Loucy (cell line): Measurements from ENCODE around the gene HAVCR2.

Experiments used
- H2AFZ ChIP-seq: fragments of 200-600 bp; sonication (generic); 2 replicates; pipeline ENCODE4 v1.6.0; 2016; ENCODE audit warnings: antibody characterized with exemption, mild to moderate bottlenecking, low read length, moderate library complexity
- H3F3A ChIP-seq: fragments of 200-600 bp; 2 replicates; pipeline ENCODE4 v1.6.0; 2016; ENCODE audit warnings: antibody characterized with exemption, low read depth, mild to moderate bottlenecking
- H3K27me3 ChIP-seq: fragments of 200-600 bp; sonication (generic); 2 replicates; pipeline ENCODE4 v1.6.1; 2014; ENCODE audit warnings: low read length, mild to moderate bottlenecking; ENCODE audit not compliant: insufficient read depth, poor library complexity, severe bottlenecking
- H3K36me3 ChIP-seq: fragments of 200-600 bp; sonication (generic); 2 replicates; pipeline ENCODE4 v1.6.1; 2016; ENCODE audit warnings: low read length; ENCODE audit not compliant: insufficient read depth
- H3K4me1 ChIP-seq: fragments of 200-600 bp; sonication (generic); 2 replicates; pipeline ENCODE4 v1.5.1; 2014; ENCODE audit warnings: low read length, mild to moderate bottlenecking; ENCODE audit not compliant: insufficient read depth, poor library complexity, severe bottlenecking
- H3K4me2 ChIP-seq: fragments of 200-600 bp; sonication (generic); 2 replicates; pipeline ENCODE4 v1.6.0; 2014; ENCODE audit warnings: antibody characterized with exemption, low read length, low read depth, mild to moderate bottlenecking; ENCODE audit not compliant: poor library complexity, severe bottlenecking
- H3K4me3 ChIP-seq: fragments of 200-600 bp; sonication (generic); 2 replicates; pipeline ENCODE4 v1.5.1; 2014; ENCODE audit warnings: low read length, mild to moderate bottlenecking, mixed read lengths; ENCODE audit not compliant: poor library complexity, severe bottlenecking
- H3K79me2 ChIP-seq: fragments of 200-600 bp; sonication (generic); 2 replicates; pipeline ENCODE4 v1.6.1; 2014; ENCODE audit warnings: low read length; ENCODE audit not compliant: insufficient read depth
- H3K9ac ChIP-seq: fragments of 200-600 bp; sonication (generic); 2 replicates; pipeline ENCODE4 v1.6.0; 2014; ENCODE audit warnings: mild to moderate bottlenecking, low read depth, low read length, moderate library complexity; ENCODE audit not compliant: poor library complexity, severe bottlenecking
- H3K9me2 ChIP-seq: fragments of 200-600 bp; sonication (generic); replicated peaks from 2 replicates; pipeline ENCODE4 v1.6.1; 2016; ENCODE audit warnings: low read depth, low read length, mixed read lengths
- H3K9me3 ChIP-seq: fragments of 200-600 bp; sonication (generic); 2 replicates; pipeline ENCODE4 v1.6.1; 2014; ENCODE audit warnings: mild to moderate bottlenecking, antibody characterized with exemption, low read length, low read depth; ENCODE audit not compliant: insufficient read depth
- H4K20me1 ChIP-seq: fragments of 200-600 bp; sonication (generic); 2 replicates; pipeline ENCODE4 v1.6.0; 2014; ENCODE audit warnings: antibody characterized with exemption, low read length, mild to moderate bottlenecking; ENCODE audit not compliant: insufficient read depth, poor library complexity, severe bottlenecking
- EZH2phosphoT487 ChIP-seq: fragments of 200-600 bp; IDR thresholded peaks from 2 replicates; pipeline ENCODE4 v1.6.1; 2018; ENCODE audit warnings: antibody characterized with exemption, mild to moderate bottlenecking, moderate library complexity, borderline replicate concordance
- TF ChIP-seq, protein P1 (sequence below): fragments of 200-600 bp; sonication (generic); conservative IDR thresholded peaks from 2 replicates; pipeline ENCODE4 v1.5.1; 2014; ENCODE audit warnings: mild to moderate bottlenecking, antibody characterized with exemption, low read length

HAVCR2 gene

DNA sequence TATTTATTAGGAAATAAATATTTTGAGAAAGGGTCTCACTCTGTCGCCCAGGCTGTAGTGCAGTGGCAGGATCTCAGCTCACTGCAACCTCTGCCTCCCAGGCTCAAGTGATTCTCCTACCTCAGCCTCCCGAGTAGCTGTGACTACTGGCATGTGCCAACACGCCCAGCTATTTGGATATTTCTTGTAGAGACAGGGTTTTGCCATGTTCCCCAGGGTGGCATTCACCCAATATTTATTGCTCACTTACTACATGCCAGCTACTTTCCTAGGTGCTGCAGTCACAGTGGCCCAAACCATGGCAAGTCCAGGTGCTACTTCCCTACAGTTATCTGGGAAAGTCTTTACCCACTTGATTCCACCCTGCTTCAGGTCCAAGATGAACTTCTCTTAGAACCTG, 42.2 kb upstream of the HAVCR2 start:
- H3K9ac ChIP-seq: no peak overlapping the region
- no peaks in the 10 kb centered on the region for H3K9me2 ChIP-seq
- no peaks in the 10 kb centered on the region for H3K4me1 ChIP-seq
- no peaks in the 10 kb centered on the region for H3F3A ChIP-seq
- H3K79me2 ChIP-seq: no peaks in the 10 kb centered on the region
- no peaks in the 10 kb centered on the region for H3K27me3 ChIP-seq
- TF ChIP-seq, protein P1, sequence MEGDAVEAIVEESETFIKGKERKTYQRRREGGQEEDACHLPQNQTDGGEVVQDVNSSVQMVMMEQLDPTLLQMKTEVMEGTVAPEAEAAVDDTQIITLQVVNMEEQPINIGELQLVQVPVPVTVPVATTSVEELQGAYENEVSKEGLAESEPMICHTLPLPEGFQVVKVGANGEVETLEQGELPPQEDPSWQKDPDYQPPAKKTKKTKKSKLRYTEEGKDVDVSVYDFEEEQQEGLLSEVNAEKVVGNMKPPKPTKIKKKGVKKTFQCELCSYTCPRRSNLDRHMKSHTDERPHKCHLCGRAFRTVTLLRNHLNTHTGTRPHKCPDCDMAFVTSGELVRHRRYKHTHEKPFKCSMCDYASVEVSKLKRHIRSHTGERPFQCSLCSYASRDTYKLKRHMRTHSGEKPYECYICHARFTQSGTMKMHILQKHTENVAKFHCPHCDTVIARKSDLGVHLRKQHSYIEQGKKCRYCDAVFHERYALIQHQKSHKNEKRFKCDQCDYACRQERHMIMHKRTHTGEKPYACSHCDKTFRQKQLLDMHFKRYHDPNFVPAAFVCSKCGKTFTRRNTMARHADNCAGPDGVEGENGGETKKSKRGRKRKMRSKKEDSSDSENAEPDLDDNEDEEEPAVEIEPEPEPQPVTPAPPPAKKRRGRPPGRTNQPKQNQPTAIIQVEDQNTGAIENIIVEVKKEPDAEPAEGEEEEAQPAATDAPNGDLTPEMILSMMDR: no peak
- no peak for TF ChIP-seq EZH2phosphoT487
- no peak overlapping the region for H2AFZ ChIP-seq
- no peak overlapping the region for H3K4me3 ChIP-seq
- no peaks in the 10 kb centered on the region for H3K9me3 ChIP-seq
- H3K4me2 ChIP-seq: no peak overlapping the region
- no peaks in the 10 kb centered on the region for H3K36me3 ChIP-seq
- H4K20me1 ChIP-seq: no peaks in the 10 kb centered on the region

DNA sequence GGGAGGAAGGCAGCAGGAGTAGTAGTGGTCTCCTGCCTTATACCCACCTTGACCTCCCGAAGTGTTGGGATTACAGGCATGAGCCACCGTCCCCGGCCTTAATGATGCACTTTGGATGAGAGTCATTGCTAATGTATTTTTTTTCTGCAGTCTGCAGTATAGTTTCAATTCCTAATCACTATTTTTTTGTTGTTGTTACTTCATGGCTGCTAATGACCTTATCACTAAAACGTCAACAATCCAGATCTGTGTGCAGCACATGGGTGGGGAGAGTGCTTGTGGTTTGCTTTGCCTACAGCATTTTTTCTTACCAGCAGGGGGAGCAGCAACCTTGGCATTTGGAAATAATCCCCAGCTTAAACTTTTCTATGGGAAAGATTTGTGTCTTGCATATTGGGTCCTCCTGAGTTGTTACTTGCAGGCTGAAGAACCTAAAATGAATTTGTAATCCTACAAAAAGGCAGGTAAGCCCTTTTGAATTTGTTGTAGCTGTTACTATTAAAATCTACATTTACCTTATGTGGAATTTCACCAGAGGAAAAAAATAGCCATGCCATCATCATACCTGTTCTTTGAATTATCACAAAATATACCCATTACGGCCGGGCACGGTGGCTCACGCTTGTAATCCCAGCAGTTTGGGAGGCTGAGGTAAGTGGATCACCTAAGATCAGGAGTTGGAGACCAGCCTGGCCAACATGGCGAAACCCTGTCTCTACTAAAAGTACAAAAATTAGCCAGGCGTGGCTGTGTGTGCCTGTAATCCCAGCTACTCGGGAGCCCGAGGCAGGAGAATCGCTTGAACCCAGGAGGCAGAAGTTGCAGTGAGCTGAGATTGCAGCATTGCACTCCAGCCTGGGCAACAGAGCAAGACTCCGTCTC, 40.1 kb upstream of the HAVCR2 start:
- Histone ChIP-seq H3K4me2 (no peak overlapping the region), H3K36me3 (no peaks in the 10 kb centered on the region), H3K27me3 (no peaks in the 10 kb centered on the region), H3K4me3 (no peak overlapping the region), H3F3A (no peaks in the 10 kb centered on the region), H2AFZ (no peak overlapping the region), H3K9me3 (no peaks in the 10 kb centered on the region), H3K9me2 (no peaks in the 10 kb centered on the region), H4K20me1 (no peaks in the 10 kb centered on the region), H3K4me1 (no peaks in the 10 kb centered on the region), H3K9ac (no peak overlapping the region), H3K79me2 (no peaks in the 10 kb centered on the region)
- no peak for TF ChIP-seq EZH2phosphoT487
- TF ChIP-seq, protein P1: peak; percentile 69

DNA sequence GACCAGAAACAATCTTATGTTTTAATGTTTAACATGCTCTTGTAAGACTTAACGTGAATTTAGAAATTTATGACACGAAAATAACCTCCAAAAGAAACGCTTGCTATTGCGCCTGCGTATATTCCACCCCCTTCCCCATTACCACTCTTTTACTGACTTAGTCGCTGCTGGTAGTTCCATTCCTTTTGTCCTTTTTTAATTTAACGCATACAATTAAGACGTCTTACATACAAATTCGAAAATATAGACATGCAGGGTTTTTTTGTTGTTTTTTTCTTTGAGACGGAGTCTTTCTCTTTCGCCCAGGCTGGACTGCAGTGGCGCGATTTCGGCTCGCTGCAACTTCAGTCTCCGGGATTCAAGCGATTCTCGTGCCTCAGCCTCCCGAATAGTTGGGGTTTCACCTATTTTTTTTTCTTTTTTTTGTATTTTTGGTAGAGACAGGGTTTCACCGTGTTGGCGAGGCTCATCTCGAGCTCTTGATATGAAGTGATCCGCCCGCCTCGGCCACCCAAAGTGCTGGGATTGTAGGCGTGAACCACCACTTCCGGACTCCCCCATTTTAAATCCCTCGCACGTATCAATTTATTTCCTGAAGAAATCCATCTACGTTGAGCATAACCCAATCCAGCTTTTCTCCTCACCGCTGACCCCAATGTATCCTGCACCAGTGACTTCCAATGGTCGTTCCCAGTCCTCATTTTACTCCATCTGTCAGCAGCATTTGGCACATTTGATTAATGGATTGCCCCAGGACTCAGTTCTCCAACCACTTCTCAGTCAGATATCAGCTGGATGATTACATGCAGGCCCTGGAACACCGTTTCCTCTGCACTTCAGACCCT, 34.5 kb upstream of the HAVCR2 start:
- Histone ChIP-seq H3K36me3 (no peaks in the 10 kb centered on the region), H3K79me2 (peaks cover 24% of the 10 kb centered on the region), H3K4me2 (peak overlapping the region; percentile 76), H3K4me1 (peaks cover 4% of the 10 kb centered on the region), H3K4me3 (peak overlapping the region; percentile 97), H3F3A (no peaks in the 10 kb centered on the region), H3K9ac (peak overlapping the region; percentile 97), H3K27me3 (peaks cover 5% of the 10 kb centered on the region), H3K9me3 (no peaks in the 10 kb centered on the region), H2AFZ (peak overlapping the region; percentile 93), H3K9me2 (no peaks in the 10 kb centered on the region), H4K20me1 (no peaks in the 10 kb centered on the region)
- TF ChIP-seq EZH2phosphoT487: no peak
- TF ChIP-seq, protein P1: no peak
